Testis (tissue), 3 donors: ENCODE data around the gene IDUA. TPM values are rescaled to one million over a fixed set of nuclear protein-coding genes. Genes with fewer than 3 reads are reported as not detected.

Experiments
- DNase-seq: peaks from one replicate; pipeline ENCODE4 v3.0.0-alpha.2; 2019
- H3K27ac ChIP-seq, 2 donors: fragments of 200-600 bp; sonication (generic); one replicate each; pipeline ENCODE4 v1.5.1; 2019
- H3K27me3 ChIP-seq: fragments of 200-600 bp; sonication (generic); one replicate; pipeline ENCODE4 v1.5.1; 2019
- H3K36me3 ChIP-seq: fragments of 200-600 bp; sonication (generic); one replicate; pipeline ENCODE4 v1.5.1; 2017; ENCODE audit warnings: low read depth; ENCODE audit errors: missing control alignments
- H3K4me1 ChIP-seq: fragments of 200-600 bp; sonication (generic); one replicate; pipeline ENCODE4 v1.5.1; 2019
- H3K4me3 ChIP-seq, 2 donors: fragments of 200-600 bp; sonication (generic); one replicate each; pipeline ENCODE4 v1.5.1; 2017 to 2019
- H3K9me3 ChIP-seq: fragments of 200-600 bp; sonication (generic); one replicate; pipeline ENCODE4 v1.5.1; 2017
- POLR2A ChIP-seq: fragments of 450-650 bp; IDR thresholded peaks from one replicate; pipeline ENCODE4 v1.6.1; 2017; ENCODE audit warnings: antibody characterized with exemption, mild to moderate bottlenecking, moderate library complexity
- WGBS, 2 donors: methylation state at CpG; one replicate each; pipeline ENCODE4 v1.1.5; 2018; 5-methylcytosine and 5-hydroxymethylcytosine counted together
- intact Hi-C: fragments of 100-400 bp; cut with DNase I; formaldehyde crosslinking; loops from one replicate; pipeline ENCODE4 v1.15.1; 2023; ENCODE audit warnings: low total_unique reads
- polyA plus RNA-seq: library from polyadenylated mRNA; stranded (reverse); fragments of 350-450 nt; fragmentation: Illumina TruSeq; extraction: RNeasy Lipid Tissue Mini Kit (QIAGEN cat#74804); gene quantifications from one replicate; pipeline ENCODE4 v1.2.3, GENCODE V29; 2014; ENCODE audit warnings: low read depth, low replicate concordance; ENCODE audit not compliant: insufficient read depth
- total RNA-seq, 2 donors: library from RNA; depleted of rRNA; stranded (reverse); fragments of >200 nt; gene quantifications; one replicate each; pipeline ENCODE4 v1.2.3, GENCODE V29; 2016
- TF ChIP-seq, protein P1 (sequence below), 3 experiments: fragments of 450-650 bp in 2 of 3; fragments of 200-600 bp in 1 of 3; sonication (generic) in 1 of 3; IDR thresholded peaks; one replicate each; pipeline ENCODE4 v1.5.1; 2016 to 2019; ENCODE audit warnings: antibody characterized with exemption in 3 of 3, mild to moderate bottlenecking in 2 of 3, moderate library complexity in 1 of 3

Gene IDUA
- total and polyA plus RNA-seq, 3 donors from 2014 or later, result 8.9 to 39.4 (median 35.7) TPM

GRCh38 chr4:1030031-1030430 is 43.2 kb downstream of the IDUA start:
- no peak for TF ChIP-seq POLR2A
- TF ChIP-seq, protein P1, sequence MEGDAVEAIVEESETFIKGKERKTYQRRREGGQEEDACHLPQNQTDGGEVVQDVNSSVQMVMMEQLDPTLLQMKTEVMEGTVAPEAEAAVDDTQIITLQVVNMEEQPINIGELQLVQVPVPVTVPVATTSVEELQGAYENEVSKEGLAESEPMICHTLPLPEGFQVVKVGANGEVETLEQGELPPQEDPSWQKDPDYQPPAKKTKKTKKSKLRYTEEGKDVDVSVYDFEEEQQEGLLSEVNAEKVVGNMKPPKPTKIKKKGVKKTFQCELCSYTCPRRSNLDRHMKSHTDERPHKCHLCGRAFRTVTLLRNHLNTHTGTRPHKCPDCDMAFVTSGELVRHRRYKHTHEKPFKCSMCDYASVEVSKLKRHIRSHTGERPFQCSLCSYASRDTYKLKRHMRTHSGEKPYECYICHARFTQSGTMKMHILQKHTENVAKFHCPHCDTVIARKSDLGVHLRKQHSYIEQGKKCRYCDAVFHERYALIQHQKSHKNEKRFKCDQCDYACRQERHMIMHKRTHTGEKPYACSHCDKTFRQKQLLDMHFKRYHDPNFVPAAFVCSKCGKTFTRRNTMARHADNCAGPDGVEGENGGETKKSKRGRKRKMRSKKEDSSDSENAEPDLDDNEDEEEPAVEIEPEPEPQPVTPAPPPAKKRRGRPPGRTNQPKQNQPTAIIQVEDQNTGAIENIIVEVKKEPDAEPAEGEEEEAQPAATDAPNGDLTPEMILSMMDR (IDR thresholded peaks at IDR 0.05), result no peak
- no peaks in the 10 kb centered on the region for H3K27me3 ChIP-seq
- intact Hi-C loops, result no loop called here
- H3K4me3 ChIP-seq, result no peak overlapping the region
- H3K27ac ChIP-seq, result no peak overlapping the region
- WGBS, 2 donors, result 68 to 83% methylated on average over 3 to 12 of the region's 12 CpGs
- peaks cover 10% of the 10 kb centered on the region for H3K4me1 ChIP-seq
- H3K9me3 ChIP-seq, result no peaks in the 10 kb centered on the region
- no peaks in the 10 kb centered on the region for H3K36me3 ChIP-seq
- no peak for DNase-seq

GRCh38 chr4:1030559-1030958 is 43.7 kb downstream of the IDUA start:
- intact Hi-C loops, result no loop called here
- no peaks in the 10 kb centered on the region for H3K9me3 ChIP-seq
- WGBS, 2 donors, result 58 to 77% methylated on average over 11 to 16 of the region's 16 CpGs
- H3K4me3 ChIP-seq, result no peak overlapping the region
- H3K36me3 ChIP-seq, result no peaks in the 10 kb centered on the region
- DNase-seq, result no peak
- peaks cover 13% of the 10 kb centered on the region for H3K4me1 ChIP-seq
- no peaks in the 10 kb centered on the region for H3K27me3 ChIP-seq
- H3K27ac ChIP-seq, result no peak overlapping the region
- TF ChIP-seq, protein P1 (IDR thresholded peaks at IDR 0.05), result no peak
- TF ChIP-seq POLR2A, result no peak

DNA sequence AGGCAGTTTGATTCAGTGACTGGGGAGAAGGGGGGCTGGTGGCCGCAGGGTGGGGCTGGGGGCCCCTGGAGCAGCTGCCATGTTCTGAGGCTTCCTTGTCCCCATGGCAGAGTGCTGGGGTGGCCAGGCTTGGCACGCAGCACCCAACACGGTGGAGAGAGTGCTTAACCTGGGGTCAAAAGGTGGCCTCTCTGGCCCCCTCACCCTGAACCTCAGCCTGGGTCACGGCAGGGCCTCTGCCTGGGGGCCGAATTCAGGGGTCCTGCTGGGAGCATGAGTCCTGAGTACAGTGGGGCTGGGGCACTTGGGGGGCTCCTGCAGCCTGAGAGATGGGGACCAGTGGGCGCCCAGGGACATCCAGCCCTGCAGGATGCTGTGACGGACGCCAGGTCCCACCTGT is 44.5 kb downstream of the IDUA start:
- no peak for DNase-seq
- TF ChIP-seq POLR2A, result no peak
- TF ChIP-seq, protein P1 (IDR thresholded peaks at IDR 0.05), result no peak
- Histone ChIP-seq H3K27me3 (no peaks in the 10 kb centered on the region), H3K27ac (no peak overlapping the region), H3K9me3 (no peaks in the 10 kb centered on the region), H3K36me3 (no peaks in the 10 kb centered on the region), H3K4me1 (peaks cover 13% of the 10 kb centered on the region), H3K4me3 (no peak overlapping the region)
- 91% methylated on average over 6 of the region's 8 CpGs; no CpG with 5 or more reads in 1 of the 2 donors for WGBS, 2 donors
- intact Hi-C loops, result no loop called here

DNA sequence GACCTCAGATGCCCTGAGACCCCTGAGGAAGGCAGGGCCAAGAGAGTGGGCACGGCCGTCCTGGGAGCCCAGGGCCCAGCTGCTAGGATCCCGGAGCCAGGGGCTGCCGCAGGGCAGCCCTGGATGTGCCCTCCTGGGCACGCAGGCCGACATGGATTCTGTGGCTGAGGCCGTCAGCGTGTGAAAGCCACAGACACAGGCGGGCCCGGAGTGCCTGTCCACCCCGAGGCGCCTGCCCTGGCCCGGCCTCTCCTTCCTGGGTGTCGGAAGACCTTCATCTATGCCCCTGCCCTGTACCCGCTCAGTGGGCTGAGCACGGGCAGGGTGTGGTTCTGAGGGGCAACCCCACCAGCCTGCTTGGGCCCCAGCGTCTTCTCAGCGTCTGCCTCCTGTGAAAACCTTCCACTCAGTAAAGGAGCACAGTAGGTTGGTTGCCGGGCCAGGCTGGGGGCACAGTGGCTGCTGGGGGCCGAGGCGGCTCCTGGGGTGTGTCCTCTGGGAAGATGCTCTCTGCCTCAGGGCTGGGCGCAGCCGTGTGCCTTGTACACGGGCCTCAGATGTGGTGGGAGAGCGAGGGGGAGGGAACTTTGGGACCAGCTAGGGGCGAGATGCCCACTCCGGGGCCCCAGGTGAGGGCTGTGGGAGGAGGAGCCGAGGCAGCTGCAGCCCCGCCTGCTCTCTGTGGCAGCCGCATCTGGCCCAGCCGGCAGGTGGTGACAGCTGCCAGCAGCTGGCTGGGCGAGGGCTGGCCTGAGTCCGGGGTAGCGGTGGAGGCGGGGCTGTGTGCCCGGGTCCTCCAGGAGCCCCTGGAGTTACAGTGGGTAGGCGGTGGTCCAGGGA is 45.3 kb downstream of the IDUA start:
- Histone ChIP-seq H3K27me3 (no peaks in the 10 kb centered on the region), H3K9me3 (no peaks in the 10 kb centered on the region), H3K4me1 (peaks cover 13% of the 10 kb centered on the region), H3K27ac (no peak overlapping the region), H3K4me3 (no peak overlapping the region), H3K36me3 (no peaks in the 10 kb centered on the region)
- DNase-seq, result no peak
- intact Hi-C loops, result no loop called here
- no peak for TF ChIP-seq POLR2A
- TF ChIP-seq, protein P1 (IDR thresholded peaks at IDR 0.05), result no peak
- WGBS, 2 donors, result 75 to 78% methylated on average over 8 to 29 of the region's 37 CpGs

DNA sequence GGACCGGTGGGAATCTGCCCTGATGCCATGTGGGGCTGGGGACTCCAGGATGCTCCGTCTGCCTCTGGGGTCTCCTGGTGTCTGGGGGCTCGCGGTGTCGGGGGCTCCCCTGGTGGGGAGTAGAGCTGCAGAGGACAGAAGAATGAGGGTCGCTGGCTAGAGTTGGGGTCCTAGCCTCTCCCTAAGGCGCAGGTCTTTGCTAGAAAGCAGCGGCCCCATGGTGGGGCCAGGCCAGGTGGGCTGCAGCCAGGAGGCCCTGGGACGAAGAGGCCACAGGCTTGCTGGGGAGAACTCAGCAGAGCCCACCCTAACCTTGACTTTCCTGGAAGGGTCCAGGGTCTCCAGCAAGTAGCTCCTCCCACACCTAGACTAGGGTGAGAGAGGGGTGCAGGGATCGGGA is 46.0 kb downstream of the IDUA start:
- Histone ChIP-seq H3K27ac (no peak overlapping the region), H3K36me3 (no peaks in the 10 kb centered on the region), H3K4me3 (no peak overlapping the region), H3K4me1 (peaks cover 13% of the 10 kb centered on the region), H3K9me3 (no peaks in the 10 kb centered on the region), H3K27me3 (no peaks in the 10 kb centered on the region)
- intact Hi-C loops, result no loop called here
- 90 to 92% methylated on average over 8 to 10 of the region's 10 CpGs for WGBS, 2 donors
- no peak for DNase-seq
- TF ChIP-seq POLR2A, result no peak
